IPS-18a (cell line): ENCODE measurements around the gene TBXT.
"Not testable (repeated sequence)": the region's sequence is repeated elsewhere in the genome, so short reads cannot be mapped to it uniquely, and the experiment has no call there.

ENCODE experiments used
- H3K27ac ChIP-seq: one replicate; pipeline ENCODE4 v1.5.1; 2013; ENCODE audit warnings: low read length
- H3K27me3 ChIP-seq: one replicate; pipeline ENCODE4 v1.6.1; 2013; ENCODE audit warnings: mild to moderate bottlenecking, low read length; ENCODE audit not compliant: control insufficient read depth, insufficient read depth
- H3K36me3 ChIP-seq: one replicate; pipeline ENCODE4 v1.6.1; 2013; ENCODE audit warnings: low read depth, low read length; ENCODE audit not compliant: control insufficient read depth
- H3K4me1 ChIP-seq: one replicate; pipeline ENCODE4 v1.6.1; 2013; ENCODE audit warnings: low read depth, low read length; ENCODE audit not compliant: control insufficient read depth
- H3K4me3 ChIP-seq: one replicate; pipeline ENCODE4 v1.5.1; 2013; ENCODE audit warnings: low read length
- H3K9ac ChIP-seq: one replicate; pipeline ENCODE4 v1.6.1; 2013; ENCODE audit warnings: mild to moderate bottlenecking, low read length, moderate library complexity
- H3K9me3 ChIP-seq: one replicate; pipeline ENCODE4 v1.6.1; 2013; ENCODE audit warnings: low read depth, low read length; ENCODE audit not compliant: control insufficient read depth

TBXT gene

DNA sequence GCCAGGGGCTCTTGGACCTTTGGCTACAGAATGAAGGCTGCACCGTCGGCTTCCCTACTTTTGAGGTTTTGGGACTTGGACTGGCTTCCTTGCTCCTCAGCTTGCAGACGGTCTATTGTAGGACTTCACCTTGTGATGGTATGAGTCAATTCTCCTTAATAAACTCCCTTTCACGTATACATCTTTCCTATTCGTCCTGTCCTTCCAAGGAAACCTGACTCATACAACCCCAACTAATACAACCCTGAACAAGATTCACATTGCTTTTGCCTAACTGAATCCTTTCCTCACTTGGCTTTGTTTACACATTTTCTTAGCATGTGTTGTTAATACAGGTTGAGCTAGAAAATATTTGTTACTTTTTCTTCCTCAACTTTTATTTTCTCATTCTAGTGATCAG is 21.9 kb downstream of the TBXT start:
- no peak overlapping the region for H3K4me3 ChIP-seq
- no peak overlapping the region for H3K9ac ChIP-seq
- no peaks in the 10 kb centered on the region for H3K36me3 ChIP-seq
- no peak overlapping the region for H3K27ac ChIP-seq
- H3K27me3 ChIP-seq, result no peaks in the 10 kb centered on the region
- peaks cover 2% of the 10 kb centered on the region for H3K9me3 ChIP-seq
- H3K4me1 ChIP-seq, result no peaks in the 10 kb centered on the region

DNA sequence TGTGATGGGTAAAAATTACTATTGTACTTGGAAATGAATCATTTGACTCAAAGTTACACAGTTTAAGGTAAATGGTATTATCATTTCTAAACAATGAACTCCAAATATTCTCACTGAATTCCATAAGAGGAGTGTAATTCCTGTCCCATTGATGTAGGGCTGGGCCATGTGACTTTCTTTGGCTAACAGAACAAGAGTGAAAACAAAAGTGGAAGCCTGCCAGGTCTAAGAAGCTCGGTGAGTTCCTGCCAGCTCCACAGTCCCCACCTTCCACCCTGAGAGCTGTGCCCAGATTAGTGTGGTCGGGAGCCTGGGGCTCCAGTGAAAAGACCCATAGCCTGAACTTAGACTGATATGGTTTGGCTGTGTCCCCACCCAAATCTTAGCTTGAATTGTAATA is 24.6 kb downstream of the TBXT start:
- no peaks in the 10 kb centered on the region for H3K9me3 ChIP-seq
- no peak overlapping the region for H3K9ac ChIP-seq
- no peaks in the 10 kb centered on the region for H3K36me3 ChIP-seq
- H3K4me3 ChIP-seq, result no peak overlapping the region
- H3K27me3 ChIP-seq, result no peaks in the 10 kb centered on the region
- no peak overlapping the region for H3K27ac ChIP-seq
- no peaks in the 10 kb centered on the region for H3K4me1 ChIP-seq

DNA sequence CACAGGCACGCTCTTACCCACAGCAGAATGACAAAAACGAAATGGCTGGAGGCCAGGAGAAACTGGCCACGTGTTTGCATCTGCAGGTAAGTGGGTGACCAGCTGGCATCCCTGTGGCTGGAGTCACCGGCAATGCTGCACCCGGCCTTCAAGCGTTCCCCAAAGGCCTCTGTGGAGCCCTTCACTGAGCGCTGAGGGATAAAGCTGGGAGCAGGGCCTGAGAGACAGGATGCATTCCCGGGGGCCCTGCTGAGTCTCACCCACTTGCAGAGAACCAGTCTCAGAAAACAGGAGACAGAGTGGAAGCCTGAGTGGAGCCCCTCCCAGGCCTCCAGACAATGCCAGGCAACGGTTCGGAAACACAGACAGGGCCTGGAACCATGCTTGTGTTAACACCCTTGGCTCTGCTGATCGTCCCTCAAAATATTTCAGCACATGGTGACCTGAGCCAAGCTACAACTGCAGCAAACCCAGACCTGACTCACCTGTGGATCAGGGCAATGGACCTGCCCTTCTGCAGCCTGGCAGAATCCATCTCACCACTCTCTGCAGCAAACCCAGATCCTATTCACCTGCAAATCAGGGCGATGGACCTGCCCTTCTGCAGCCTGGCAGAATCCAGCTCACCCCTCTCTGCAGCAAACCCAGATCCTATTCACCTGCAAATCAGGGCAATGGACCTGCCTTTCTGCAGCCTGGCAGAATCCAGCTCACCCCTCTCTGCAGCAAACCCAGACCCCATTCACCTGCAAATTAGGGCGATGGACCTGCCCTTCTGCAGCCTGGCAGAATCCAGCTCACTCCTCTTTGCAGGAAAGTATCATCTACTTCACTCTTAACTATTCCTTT is 39.8 kb downstream of the TBXT start:
- Histone ChIP-seq H3K27me3 (no peaks in the 10 kb centered on the region), H3K9ac (no peak overlapping the region), H3K9me3 (no peaks in the 10 kb centered on the region), H3K36me3 (no peaks in the 10 kb centered on the region), H3K4me1 (peaks cover 4% of the 10 kb centered on the region), H3K27ac (no peak overlapping the region), H3K4me3 (no peak overlapping the region)

DNA sequence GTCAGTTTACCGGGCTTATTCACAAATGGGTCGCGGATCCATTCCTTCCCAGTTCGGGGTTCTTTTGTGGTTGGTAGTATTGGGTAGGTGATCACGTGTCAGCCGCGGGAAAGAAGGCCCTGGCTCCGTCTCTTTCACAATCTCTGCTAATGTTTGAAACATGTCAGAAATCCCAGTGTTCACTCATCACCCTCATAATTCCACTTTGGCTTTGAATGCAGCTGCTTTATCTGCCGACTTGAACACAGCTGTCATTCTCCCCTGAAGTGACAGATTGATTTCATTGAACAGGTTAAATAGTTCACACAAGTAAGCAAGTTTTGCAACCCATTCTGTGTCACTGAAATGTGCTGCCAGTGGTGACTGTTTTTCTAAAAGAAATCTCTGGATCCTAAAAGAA is 44.5 kb downstream of the TBXT start:
- not testable (repeated sequence) for H3K27me3 ChIP-seq, H3K4me1 ChIP-seq, H3K9me3 ChIP-seq, H3K9ac ChIP-seq, H3K27ac ChIP-seq, H3K36me3 ChIP-seq, H3K4me3 ChIP-seq

DNA sequence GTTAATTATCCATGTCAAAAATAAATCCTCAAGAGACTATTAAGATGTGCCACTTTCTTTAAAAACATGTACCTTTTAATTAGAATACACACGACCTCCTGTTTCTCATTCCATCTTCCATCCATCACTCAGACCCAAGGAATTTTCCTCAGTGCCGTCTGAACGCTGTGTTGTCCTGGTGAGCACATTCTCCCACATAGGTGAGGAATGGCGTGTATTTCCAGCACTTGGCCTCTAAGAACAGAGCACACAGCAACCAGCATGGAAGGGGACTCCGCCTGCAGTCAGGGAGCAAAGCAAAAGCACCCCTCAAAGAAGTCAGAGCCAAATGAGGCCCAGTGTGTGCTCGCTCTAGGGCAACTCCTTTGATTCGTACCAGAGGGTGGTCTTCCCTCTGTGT is 45.9 kb downstream of the TBXT start:
- Histone ChIP-seq H3K27ac (no peak overlapping the region), H3K4me3 (no peak overlapping the region), H3K9me3 (no peaks in the 10 kb centered on the region), H3K4me1 (peaks cover 3% of the 10 kb centered on the region), H3K27me3 (no peaks in the 10 kb centered on the region), H3K36me3 (no peaks in the 10 kb centered on the region), H3K9ac (no peak overlapping the region)

DNA sequence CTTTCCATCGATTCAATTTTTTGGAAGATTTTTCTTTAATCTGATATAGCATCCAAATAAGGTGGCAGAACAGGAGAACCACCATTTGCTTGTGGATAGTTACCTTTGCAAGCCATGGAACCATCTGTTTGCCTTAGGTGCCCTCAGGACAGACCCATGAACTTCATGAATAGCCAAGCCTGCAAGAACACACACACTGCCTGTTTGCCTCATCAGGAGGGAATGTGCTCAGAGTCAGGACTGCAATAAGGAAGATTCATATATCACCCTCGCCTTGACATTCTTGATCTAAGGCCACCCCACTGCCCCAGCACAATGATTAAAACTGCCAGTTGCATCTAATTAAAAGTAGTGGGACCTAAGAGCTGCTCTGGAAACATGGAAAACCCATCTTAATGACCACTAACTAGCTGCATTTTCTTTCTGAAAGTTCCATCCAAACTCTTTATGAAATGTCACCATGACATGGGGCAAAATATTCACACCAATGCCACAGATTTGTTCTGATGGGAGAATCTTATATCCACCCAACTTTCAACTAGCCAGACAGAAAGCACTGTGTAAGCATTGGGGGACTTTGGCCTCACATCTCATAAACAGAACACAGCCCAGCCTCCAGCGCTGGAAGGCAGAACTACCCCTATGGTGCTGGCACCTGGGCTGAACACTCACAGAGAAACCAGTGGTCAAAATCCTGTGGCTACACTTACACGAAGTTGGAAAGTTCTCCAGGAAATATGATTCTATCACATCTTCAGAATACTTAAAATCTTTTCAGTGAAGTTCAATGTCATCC is 48.3 kb downstream of the TBXT start:
- no peaks in the 10 kb centered on the region for H3K27me3 ChIP-seq
- no peak overlapping the region for H3K27ac ChIP-seq
- no peak overlapping the region for H3K9ac ChIP-seq
- no peaks in the 10 kb centered on the region for H3K9me3 ChIP-seq
- no peak overlapping the region for H3K4me3 ChIP-seq
- peaks cover 3% of the 10 kb centered on the region for H3K4me1 ChIP-seq
- no peaks in the 10 kb centered on the region for H3K36me3 ChIP-seq

DNA sequence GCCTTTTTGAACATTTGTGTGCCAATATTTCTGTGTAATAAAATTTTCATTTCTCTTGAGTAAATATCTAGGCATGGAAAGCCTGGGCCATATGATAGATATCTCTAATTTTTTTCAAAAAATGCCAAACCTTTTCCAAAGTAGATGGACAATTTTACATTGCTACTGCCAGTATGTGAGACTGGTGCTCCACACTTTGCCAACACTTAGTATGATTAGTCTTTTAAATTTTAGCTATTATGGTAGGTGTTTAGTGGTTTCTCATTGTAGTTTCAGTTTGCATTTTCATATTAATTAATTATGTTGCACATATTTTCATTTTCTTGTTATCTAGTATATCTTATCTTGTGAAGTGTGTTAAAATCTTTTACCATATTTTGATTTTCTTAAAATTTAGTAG is 52.0 kb downstream of the TBXT start:
- no peak overlapping the region for H3K27ac ChIP-seq
- no peak overlapping the region for H3K4me3 ChIP-seq
- H3K9me3 ChIP-seq, result no peaks in the 10 kb centered on the region
- no peaks in the 10 kb centered on the region for H3K36me3 ChIP-seq
- no peaks in the 10 kb centered on the region for H3K4me1 ChIP-seq
- no peaks in the 10 kb centered on the region for H3K27me3 ChIP-seq
- no peak overlapping the region for H3K9ac ChIP-seq

DNA sequence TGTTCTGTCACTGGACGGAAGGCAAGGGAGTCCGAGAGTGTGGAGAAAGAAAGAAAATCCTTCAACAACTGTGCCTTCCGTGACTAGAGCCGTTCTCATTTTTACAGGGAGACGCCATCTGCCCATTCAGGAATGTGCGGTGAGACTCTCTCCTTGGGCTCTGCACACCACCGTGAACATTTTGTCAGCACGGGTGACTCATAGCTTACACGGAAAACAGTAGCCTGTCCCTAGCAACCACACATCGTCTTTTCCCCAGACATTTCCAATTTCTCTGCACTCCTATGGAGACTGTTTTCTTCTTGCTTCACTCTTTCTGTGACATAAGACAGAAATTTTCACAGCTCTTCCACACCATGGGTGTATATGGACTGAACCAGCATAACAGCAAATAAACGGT is 55.1 kb downstream of the TBXT start:
- H3K4me3 ChIP-seq, result no peak overlapping the region
- no peaks in the 10 kb centered on the region for H3K4me1 ChIP-seq
- H3K9me3 ChIP-seq, result no peaks in the 10 kb centered on the region
- H3K27me3 ChIP-seq, result no peaks in the 10 kb centered on the region
- H3K36me3 ChIP-seq, result no peaks in the 10 kb centered on the region
- H3K9ac ChIP-seq, result no peak overlapping the region
- H3K27ac ChIP-seq, result no peak overlapping the region

DNA sequence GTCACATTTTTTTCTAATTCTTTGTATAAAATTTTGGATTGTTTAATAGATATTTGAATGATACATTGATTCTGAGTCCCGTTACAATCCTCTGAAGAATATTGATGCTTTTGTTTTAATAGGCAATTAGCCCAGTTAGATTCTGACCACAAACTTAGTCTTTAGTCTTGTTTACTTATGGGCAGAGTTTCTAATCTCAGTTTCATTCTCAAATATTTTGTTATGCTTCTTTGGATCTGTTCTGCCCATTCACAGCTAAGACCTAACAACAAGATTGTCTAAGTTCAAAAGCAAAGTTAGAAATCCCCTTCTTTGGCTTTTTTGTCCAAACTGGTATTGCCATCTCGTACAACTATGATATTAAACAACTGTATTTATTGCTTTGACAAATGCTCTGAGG is 58.0 kb downstream of the TBXT start:
- Histone ChIP-seq H3K27me3 (no peaks in the 10 kb centered on the region), H3K4me1 (no peaks in the 10 kb centered on the region), H3K9ac (no peak overlapping the region), H3K36me3 (no peaks in the 10 kb centered on the region), H3K27ac (no peak overlapping the region), H3K9me3 (no peaks in the 10 kb centered on the region), H3K4me3 (no peak overlapping the region)
